PC-9 (cell line): ENCODE results near the gene CD36. TPM values are rescaled to one million over a fixed set of nuclear protein-coding genes. Genes with fewer than 3 reads are reported as not detected.

ENCODE experiments used
- BruUV-seq: library from RNA; stranded (reverse); fragments of 400-500 nt; replicated peaks from 2 replicates; lab custom pipeline; 2021; lab: Mats Ljungman, UMichigan
- CTCF ChIA-PET: fragments of 300-600 bp; sonication (Branson Sonifier 250); formaldehyde crosslinking; loops from one replicate; lab custom pipeline; 2022; ENCODE audit warnings: antibody characterized with exemption; lab: Charles Lee
- POLR2A ChIA-PET: fragments of 300-600 bp; sonication (Branson Sonifier 250); formaldehyde crosslinking; loops from one replicate; lab custom pipeline; 2022; ENCODE audit warnings: antibody characterized with exemption; ENCODE audit not compliant: unreplicated experiment; lab: Charles Lee
- DNase-seq, 2 experiments: peaks; one replicate each; pipeline versions ENCODE4 v3.0.0 to v3.0.0-alpha.2; 2015 to 2022; ENCODE audit warnings: mixed read lengths in 1 of 2
- H2AFZ ChIP-seq: fragments of 200-600 bp; sonication (generic); 2 replicates; pipeline ENCODE4 v1.8.1; 2017; ENCODE audit warnings: antibody characterized with exemption
- H3F3A ChIP-seq: fragments of 200-600 bp; sonication (generic); 2 replicates; pipeline ENCODE4 v1.8.1; 2017; ENCODE audit warnings: antibody characterized with exemption, mild to moderate bottlenecking, low read depth; ENCODE audit not compliant: insufficient read depth
- H3K27ac ChIP-seq: fragments of 200-600 bp; sonication (generic); 2 replicates; pipeline ENCODE4 v1.6.1; 2016; ENCODE audit warnings: mixed run types
- H3K27me3 ChIP-seq: fragments of 200-600 bp; sonication (generic); 2 replicates; pipeline ENCODE4 v1.6.1; 2016; ENCODE audit warnings: low read depth, mixed run types; ENCODE audit not compliant: insufficient read depth
- H3K36me3 ChIP-seq: fragments of 200-600 bp; sonication (generic); 2 replicates; pipeline ENCODE4 v1.6.1; 2016; ENCODE audit warnings: low read depth, mixed run types
- H3K4me1 ChIP-seq: fragments of 200-600 bp; sonication (generic); replicated peaks from 2 replicates; pipeline ENCODE4 v1.6.1; 2016; ENCODE audit warnings: mixed run types; ENCODE audit not compliant: insufficient read depth
- H3K4me2 ChIP-seq: fragments of 200-600 bp; sonication (generic); 2 replicates; pipeline ENCODE4 v1.6.1; 2017; ENCODE audit warnings: mixed run types
- H3K4me3 ChIP-seq: fragments of 200-600 bp; sonication (generic); 2 replicates; pipeline ENCODE4 v1.6.1; 2016; ENCODE audit warnings: mixed run types
- H3K79me2 ChIP-seq: fragments of 200-600 bp; sonication (generic); 2 replicates; pipeline ENCODE4 v1.6.1; 2017; ENCODE audit warnings: low read depth, mixed run types
- H3K9me2 ChIP-seq: fragments of 200-600 bp; sonication (generic); 2 replicates; pipeline ENCODE4 v1.8.1; 2017; ENCODE audit warnings: mild to moderate bottlenecking; ENCODE audit not compliant: insufficient read depth
- H3K9me3 ChIP-seq: fragments of 200-600 bp; sonication (generic); 2 replicates; pipeline ENCODE4 v1.8.1; 2016; ENCODE audit warnings: low read depth; ENCODE audit not compliant: insufficient read depth
- H4K20me1 ChIP-seq: fragments of 200-600 bp; sonication (generic); 2 replicates; pipeline ENCODE4 v1.8.1; 2017; ENCODE audit not compliant: insufficient read depth
- EZH2 ChIP-seq: fragments of 200-600 bp; sonication (generic); IDR thresholded peaks from 2 replicates; pipeline ENCODE4 v1.8.0; 2017; ENCODE audit warnings: antibody characterized with exemption, low read depth
- intact Hi-C: fragments of 100-400 bp; cut with micrococcal nuclease; formaldehyde crosslinking; loops from one replicate; pipeline ENCODE4 v1.10.0; 2022; ENCODE audit not compliant: unreplicated experiment
- total RNA-seq: library from RNA; stranded (reverse); gene quantifications from 2 replicates; pipeline ENCODE4 v1.2.3, GENCODE V29; 2021
- TF ChIP-seq, protein P1 (sequence below): fragments of 200-600 bp; sonication (generic); conservative IDR thresholded peaks from 2 replicates; pipeline ENCODE4 v1.6.1; 2017; ENCODE audit warnings: mixed run types, antibody characterized with exemption, mild to moderate bottlenecking, moderate library complexity

CD36 gene
- total RNA-seq, 1 experiment from 2014 or later = 0.28 TPM

GRCh38 chr7:80640846-80641245, 2.4 kb downstream of the CD36 start:
- H3K9me2 ChIP-seq = no peaks in the 10 kb centered on the region
- H3K79me2 ChIP-seq = no peaks in the 10 kb centered on the region
- peaks cover 16% of the 10 kb centered on the region for H3K4me1 ChIP-seq
- peaks cover 7% of the 10 kb centered on the region; the same call in 1 of the 2 replicates for H3F3A ChIP-seq
- no peak overlapping the region for H3K4me2 ChIP-seq
- ChIA-PET POLR2A (no interaction called here), CTCF (no interaction called here)
- H4K20me1 ChIP-seq = no peaks in the 10 kb centered on the region
- H3K9me3 ChIP-seq = peaks cover 17% of the 10 kb centered on the region; the same call in 1 of the 2 replicates
- H3K36me3 ChIP-seq = no peaks in the 10 kb centered on the region
- BruUV-seq = no TSS peak
- no peak overlapping the region for H3K4me3 ChIP-seq
- H3K27ac ChIP-seq = no peak overlapping the region
- no peaks in the 10 kb centered on the region for H3K27me3 ChIP-seq
- TF ChIP-seq, protein P1, sequence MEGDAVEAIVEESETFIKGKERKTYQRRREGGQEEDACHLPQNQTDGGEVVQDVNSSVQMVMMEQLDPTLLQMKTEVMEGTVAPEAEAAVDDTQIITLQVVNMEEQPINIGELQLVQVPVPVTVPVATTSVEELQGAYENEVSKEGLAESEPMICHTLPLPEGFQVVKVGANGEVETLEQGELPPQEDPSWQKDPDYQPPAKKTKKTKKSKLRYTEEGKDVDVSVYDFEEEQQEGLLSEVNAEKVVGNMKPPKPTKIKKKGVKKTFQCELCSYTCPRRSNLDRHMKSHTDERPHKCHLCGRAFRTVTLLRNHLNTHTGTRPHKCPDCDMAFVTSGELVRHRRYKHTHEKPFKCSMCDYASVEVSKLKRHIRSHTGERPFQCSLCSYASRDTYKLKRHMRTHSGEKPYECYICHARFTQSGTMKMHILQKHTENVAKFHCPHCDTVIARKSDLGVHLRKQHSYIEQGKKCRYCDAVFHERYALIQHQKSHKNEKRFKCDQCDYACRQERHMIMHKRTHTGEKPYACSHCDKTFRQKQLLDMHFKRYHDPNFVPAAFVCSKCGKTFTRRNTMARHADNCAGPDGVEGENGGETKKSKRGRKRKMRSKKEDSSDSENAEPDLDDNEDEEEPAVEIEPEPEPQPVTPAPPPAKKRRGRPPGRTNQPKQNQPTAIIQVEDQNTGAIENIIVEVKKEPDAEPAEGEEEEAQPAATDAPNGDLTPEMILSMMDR = no peak
- TF ChIP-seq EZH2 = no peak
- no peak overlapping the region for H2AFZ ChIP-seq
- intact Hi-C loops = no loop called here
- peak in 1 of 2 experiments; percentile 8 for DNase-seq

DNA sequence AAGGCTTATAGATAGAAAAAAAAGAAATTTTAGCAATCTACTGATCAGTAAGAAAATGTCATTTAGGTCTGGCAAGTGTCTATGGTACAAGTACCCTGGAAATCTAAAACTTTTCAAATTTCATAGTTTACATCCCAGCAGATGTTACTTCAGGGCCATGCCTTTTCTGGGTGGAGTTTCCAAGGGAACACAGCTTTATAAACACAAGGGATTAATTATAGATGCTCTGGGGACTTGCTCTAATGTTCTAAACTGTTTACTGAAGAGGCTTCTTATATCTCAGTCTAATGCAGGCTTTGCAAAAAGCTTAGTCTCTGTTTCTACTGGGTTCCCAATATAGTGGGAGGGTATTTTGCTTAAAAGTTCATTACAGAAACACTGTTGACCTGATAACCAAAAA, 3.1 kb downstream of the CD36 start:
- POLR2A ChIA-PET = no interaction called here
- Histone ChIP-seq H3K27me3 (no peaks in the 10 kb centered on the region), H3K4me3 (no peak overlapping the region), H3K27ac (no peak overlapping the region), H3K9me3 (peaks cover 17% of the 10 kb centered on the region; the same call in 1 of the 2 replicates), H3F3A (peaks cover 7% of the 10 kb centered on the region; the same call in 1 of the 2 replicates), H2AFZ (no peak overlapping the region), H3K4me2 (no peak overlapping the region), H3K4me1 (peaks cover 16% of the 10 kb centered on the region), H3K79me2 (no peaks in the 10 kb centered on the region), H3K9me2 (no peaks in the 10 kb centered on the region), H4K20me1 (no peaks in the 10 kb centered on the region), H3K36me3 (no peaks in the 10 kb centered on the region)
- intact Hi-C loops = no loop called here
- no TSS peak for BruUV-seq
- no peak for DNase-seq
- TF ChIP-seq, protein P1 = no peak
- TF ChIP-seq EZH2 = no peak
- CTCF ChIA-PET = no interaction called here

DNA sequence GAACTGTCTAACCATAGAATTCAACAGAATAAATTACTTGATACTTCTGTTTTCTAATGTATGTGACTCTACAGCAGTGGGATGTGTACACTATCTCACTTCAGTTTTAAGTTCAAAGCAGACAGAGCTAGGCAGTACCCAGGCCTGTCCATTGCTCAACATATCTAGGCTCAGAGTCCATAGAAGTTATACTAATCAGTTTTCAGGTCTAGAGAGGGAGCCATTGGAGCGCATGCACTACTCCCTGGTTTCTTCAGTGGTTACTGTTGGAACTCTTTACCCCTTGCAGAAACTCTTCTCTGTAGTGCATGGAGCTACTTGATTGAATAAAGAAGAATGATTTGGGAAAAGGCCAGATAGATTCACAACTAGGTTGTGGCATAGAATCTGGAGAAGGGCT, 4.4 kb downstream of the CD36 start:
- peak overlapping the region; percentile 4; the same call in 1 of the 2 replicates for H2AFZ ChIP-seq
- H4K20me1 ChIP-seq = no peaks in the 10 kb centered on the region
- peak overlapping the region; percentile 42 for H3K4me2 ChIP-seq
- POLR2A ChIA-PET = no interaction called here
- peaks cover 7% of the 10 kb centered on the region; the same call in 1 of the 2 replicates for H3F3A ChIP-seq
- no peak for DNase-seq
- H3K27ac ChIP-seq = peak overlapping the region; percentile 51
- no TSS peak for BruUV-seq
- no peaks in the 10 kb centered on the region for H3K27me3 ChIP-seq
- TF ChIP-seq, protein P1 = no peak
- TF ChIP-seq EZH2 = no peak
- CTCF ChIA-PET = interaction anchor here (0.6 kb wide), 1 partner anchor 16 kb away, joined by 3 read pairs; no protein-coding TSS in a partner anchor
- peaks cover 16% of the 10 kb centered on the region for H3K4me1 ChIP-seq
- H3K79me2 ChIP-seq = no peaks in the 10 kb centered on the region
- no peaks in the 10 kb centered on the region for H3K36me3 ChIP-seq
- H3K9me3 ChIP-seq = peaks cover 17% of the 10 kb centered on the region; the same call in 1 of the 2 replicates
- no peaks in the 10 kb centered on the region for H3K9me2 ChIP-seq
- H3K4me3 ChIP-seq = 0 out of 2 replicates have a peak overlapping the region, but pooled peaks have one; percentile 3
- intact Hi-C loops = loop anchor here (1.0 kb wide), 2 partner anchors 79 to 162 kb away; no protein-coding TSS in a partner anchor
